Measurements from ENCODE around the gene NHLRC4.

The NHLRC4 gene

GRCh38 chr16:580141-580945, 13.5 kb downstream of the NHLRC4 start:
- TF ChIP-seq, protein P1, sequence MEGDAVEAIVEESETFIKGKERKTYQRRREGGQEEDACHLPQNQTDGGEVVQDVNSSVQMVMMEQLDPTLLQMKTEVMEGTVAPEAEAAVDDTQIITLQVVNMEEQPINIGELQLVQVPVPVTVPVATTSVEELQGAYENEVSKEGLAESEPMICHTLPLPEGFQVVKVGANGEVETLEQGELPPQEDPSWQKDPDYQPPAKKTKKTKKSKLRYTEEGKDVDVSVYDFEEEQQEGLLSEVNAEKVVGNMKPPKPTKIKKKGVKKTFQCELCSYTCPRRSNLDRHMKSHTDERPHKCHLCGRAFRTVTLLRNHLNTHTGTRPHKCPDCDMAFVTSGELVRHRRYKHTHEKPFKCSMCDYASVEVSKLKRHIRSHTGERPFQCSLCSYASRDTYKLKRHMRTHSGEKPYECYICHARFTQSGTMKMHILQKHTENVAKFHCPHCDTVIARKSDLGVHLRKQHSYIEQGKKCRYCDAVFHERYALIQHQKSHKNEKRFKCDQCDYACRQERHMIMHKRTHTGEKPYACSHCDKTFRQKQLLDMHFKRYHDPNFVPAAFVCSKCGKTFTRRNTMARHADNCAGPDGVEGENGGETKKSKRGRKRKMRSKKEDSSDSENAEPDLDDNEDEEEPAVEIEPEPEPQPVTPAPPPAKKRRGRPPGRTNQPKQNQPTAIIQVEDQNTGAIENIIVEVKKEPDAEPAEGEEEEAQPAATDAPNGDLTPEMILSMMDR (IDR thresholded peaks at IDR 0.05; ENCODE audit: insufficient read depth, low read length): no peak
- no peak for TF ChIP-seq GABPA (IDR thresholded peaks at IDR 0.05; ENCODE audit: low read depth)
- no peak for TF ChIP-seq REST (IDR thresholded peaks at IDR 0.05; ENCODE audit: insufficient replicate concordance, low read depth)
- no peak for TF ChIP-seq SPI1 (IDR thresholded peaks at IDR 0.05; ENCODE audit: borderline replicate concordance, low read depth)
- no peak for TF ChIP-seq POLR2AphosphoS5 (IDR thresholded peaks at IDR 0.05; ENCODE audit: low read depth)
- H3K27me3 ChIP-seq (ENCODE audit: insufficient read depth, poor library complexity, severe bottlenecking): no peaks in the 10 kb centered on the region
- no peak for DNase-seq (ENCODE audit: low read depth in 1 of 2, low spot score in 1 of 2)
- no peak overlapping the region for H3K4me3 ChIP-seq (replicated peaks; ENCODE audit: insufficient read depth, low read length)
- H3K27ac ChIP-seq (replicated peaks): no peak overlapping the region

GRCh38 chr16:580946-581498, 14.2 kb downstream of the NHLRC4 start:
- Histone ChIP-seq H3K4me3 (replicated peaks; ENCODE audit: insufficient read depth, low read length) (no peak overlapping the region), H3K27ac (replicated peaks) (no peak overlapping the region), H3K27me3 (ENCODE audit: insufficient read depth, poor library complexity, severe bottlenecking) (no peaks in the 10 kb centered on the region)
- DNase-seq (ENCODE audit: low read depth in 1 of 2, low spot score in 1 of 2): no peak
- TF ChIP-seq, protein P1 (IDR thresholded peaks at IDR 0.05; ENCODE audit: insufficient read depth, low read length): no peak
- TF ChIP-seq SPI1 (IDR thresholded peaks at IDR 0.05; ENCODE audit: borderline replicate concordance, low read depth): no peak
- no peak for TF ChIP-seq REST (IDR thresholded peaks at IDR 0.05; ENCODE audit: insufficient replicate concordance, low read depth)
- no peak for TF ChIP-seq GABPA (IDR thresholded peaks at IDR 0.05; ENCODE audit: low read depth)
- no peak for TF ChIP-seq POLR2AphosphoS5 (IDR thresholded peaks at IDR 0.05; ENCODE audit: low read depth)

DNA sequence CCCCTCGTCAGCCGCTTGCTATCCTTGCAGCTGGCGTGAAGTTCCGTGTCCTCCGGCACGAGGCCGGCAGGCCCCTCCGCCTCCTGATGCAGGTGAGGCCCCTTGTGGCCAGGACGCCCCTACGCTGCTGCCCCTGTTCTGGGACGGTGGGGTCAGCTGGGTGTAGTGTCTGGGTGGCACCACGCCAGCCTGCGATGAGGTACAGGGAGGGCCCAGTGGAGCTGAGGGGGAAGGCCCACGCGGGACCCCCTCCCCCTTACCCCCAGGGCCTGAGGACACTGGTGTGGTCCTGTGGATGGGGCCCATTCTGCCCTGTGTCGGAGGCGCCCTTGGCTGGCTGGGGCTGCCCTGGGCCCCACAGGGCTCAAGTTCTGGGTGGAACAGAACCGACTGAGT, 15.4 kb downstream of the NHLRC4 start:
- no peak for DNase-seq (ENCODE audit: low read depth in 1 of 2, low spot score in 1 of 2)
- TF ChIP-seq, protein P1 (IDR thresholded peaks at IDR 0.05; ENCODE audit: insufficient read depth, low read length): no peak
- TF ChIP-seq POLR2AphosphoS5 (IDR thresholded peaks at IDR 0.05; ENCODE audit: low read depth) (no peak), REST (IDR thresholded peaks at IDR 0.05; ENCODE audit: insufficient replicate concordance, low read depth) (no peak), GABPA (IDR thresholded peaks at IDR 0.05; ENCODE audit: low read depth) (no peak), SPI1 (IDR thresholded peaks at IDR 0.05; ENCODE audit: borderline replicate concordance, low read depth) (no peak)
- Histone ChIP-seq H3K27me3 (ENCODE audit: insufficient read depth, poor library complexity, severe bottlenecking) (no peaks in the 10 kb centered on the region), H3K4me3 (replicated peaks; ENCODE audit: insufficient read depth, low read length) (no peak overlapping the region), H3K27ac (replicated peaks) (no peak overlapping the region)
